ENCODE results near the gene DDAH1.
"Not testable (repeated sequence)": the region's sequence is repeated elsewhere in the genome, so short reads cannot be mapped to it uniquely, and the experiment has no call there.

Gene DDAH1

GRCh38 chr1:85359874-85360721 lies 104.9 kb downstream of the DDAH1 start:
- no peak for DNase-seq (ENCODE audit: low read depth)

GRCh38 chr1:85358702-85359438 lies 106.1 kb downstream of the DDAH1 start:
- no peak for DNase-seq (ENCODE audit: low read depth)

- DNase-seq (ENCODE audit: low read depth), result no peak
Measured at GRCh38 chr1:85357817-85358216, 107.1 kb downstream of the DDAH1 start.

- no peak for DNase-seq (ENCODE audit: low read depth)
Measured at GRCh38 chr1:85356130-85356529, 108.8 kb downstream of the DDAH1 start.

DNA sequence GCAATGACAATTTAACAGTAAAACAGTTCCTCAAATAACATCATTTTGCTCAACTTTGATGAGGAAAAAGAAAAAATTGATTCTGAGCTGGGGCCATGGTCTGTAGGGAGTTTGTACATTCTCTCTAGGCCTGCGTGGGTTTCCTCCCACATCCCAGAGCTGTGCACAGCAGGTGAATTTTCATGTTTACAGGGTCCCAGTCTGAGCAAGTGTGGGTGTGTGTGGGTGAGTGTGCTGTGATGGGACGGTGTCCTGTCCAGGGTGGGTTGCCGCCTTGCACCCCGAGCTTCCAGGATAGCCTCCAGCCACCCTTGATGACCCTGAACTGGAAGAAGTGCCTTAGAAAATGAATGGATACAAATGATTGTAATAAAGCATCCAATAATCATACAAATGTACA lies 112.9 kb downstream of the DDAH1 start:
- DNase-seq (ENCODE audit: low read depth), result no peak

- DNase-seq (ENCODE audit: low read depth), result no peak
Measured at GRCh38 chr1:85351202-85351828, 113.6 kb downstream of the DDAH1 start.

DNA sequence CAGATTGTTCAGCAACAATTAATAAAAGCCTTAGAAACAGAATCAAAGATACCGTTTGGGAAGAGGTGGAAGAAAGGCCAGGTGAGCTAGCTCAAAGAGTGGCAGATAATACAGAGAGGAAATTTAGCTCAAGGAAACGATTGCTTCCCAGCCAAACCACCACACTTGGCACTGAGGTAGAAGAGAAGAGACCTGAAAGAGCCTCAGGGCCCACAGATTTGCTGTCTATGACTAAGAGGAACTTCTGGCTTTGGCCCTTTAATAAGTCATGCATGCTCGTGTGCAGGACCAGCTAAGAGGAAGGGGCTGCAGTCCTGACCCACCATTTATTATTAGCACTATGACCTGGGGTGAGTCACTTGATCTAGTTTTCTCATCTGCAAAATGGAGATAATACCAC lies 115.7 kb downstream of the DDAH1 start:
- no peak for DNase-seq (ENCODE audit: low read depth)

- DNase-seq (ENCODE audit: low read depth), result no peak
Measured at GRCh38 chr1:85347908-85348307, 117.1 kb downstream of the DDAH1 start.

DNA sequence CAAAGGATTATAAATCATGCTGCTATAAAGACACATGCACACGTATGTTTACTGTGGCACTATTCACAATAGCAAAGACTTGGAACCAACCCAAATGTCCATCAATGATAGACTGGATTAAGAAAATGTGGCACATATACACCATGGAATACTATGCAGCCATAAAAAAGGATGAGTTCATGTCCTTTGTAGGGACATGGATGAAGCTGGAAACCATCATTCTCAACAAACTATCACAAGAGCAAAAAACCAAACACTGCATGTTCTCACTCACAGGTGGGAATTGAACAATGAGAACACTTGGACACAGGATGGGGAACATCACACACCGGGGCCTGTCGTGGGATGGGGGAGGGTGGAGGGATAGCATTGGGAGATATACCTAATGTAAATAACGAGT lies 117.7 kb downstream of the DDAH1 start:
- DNase-seq (ENCODE audit: low read depth), result not testable (repeated sequence)

- no peak for DNase-seq (ENCODE audit: low read depth)
Measured at GRCh38 chr1:85344256-85344694, 120.7 kb downstream of the DDAH1 start.

- no peak for DNase-seq (ENCODE audit: low read depth)
Measured at GRCh38 chr1:85343612-85344255, 121.2 kb downstream of the DDAH1 start.

GRCh38 chr1:85343213-85343611 lies 121.7 kb downstream of the DDAH1 start:
- DNase-seq (ENCODE audit: low read depth), result no peak

DNA sequence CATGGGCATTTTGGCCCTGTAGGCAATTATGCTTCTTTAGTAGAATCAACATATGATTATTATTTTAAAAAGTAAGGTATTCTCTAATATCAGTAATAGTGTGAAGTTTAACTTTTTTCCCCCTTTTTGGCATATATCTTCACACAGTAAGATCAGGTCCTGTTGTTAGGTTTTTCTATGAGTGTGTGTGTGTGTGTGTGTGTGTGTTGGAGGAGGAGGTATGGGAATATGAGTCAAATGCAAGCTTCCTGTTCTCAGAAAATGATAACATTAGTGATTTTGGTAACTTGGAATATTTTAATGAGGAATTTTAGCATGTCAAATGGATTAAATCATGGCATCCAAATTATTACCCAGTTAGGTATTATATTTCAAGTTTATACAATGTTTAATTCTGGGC lies 122.8 kb downstream of the DDAH1 start:
- no peak for DNase-seq (ENCODE audit: low read depth)

GRCh38 chr1:85340427-85340826 lies 124.5 kb downstream of the DDAH1 start:
- DNase-seq (ENCODE audit: low read depth), result no peak

DNA sequence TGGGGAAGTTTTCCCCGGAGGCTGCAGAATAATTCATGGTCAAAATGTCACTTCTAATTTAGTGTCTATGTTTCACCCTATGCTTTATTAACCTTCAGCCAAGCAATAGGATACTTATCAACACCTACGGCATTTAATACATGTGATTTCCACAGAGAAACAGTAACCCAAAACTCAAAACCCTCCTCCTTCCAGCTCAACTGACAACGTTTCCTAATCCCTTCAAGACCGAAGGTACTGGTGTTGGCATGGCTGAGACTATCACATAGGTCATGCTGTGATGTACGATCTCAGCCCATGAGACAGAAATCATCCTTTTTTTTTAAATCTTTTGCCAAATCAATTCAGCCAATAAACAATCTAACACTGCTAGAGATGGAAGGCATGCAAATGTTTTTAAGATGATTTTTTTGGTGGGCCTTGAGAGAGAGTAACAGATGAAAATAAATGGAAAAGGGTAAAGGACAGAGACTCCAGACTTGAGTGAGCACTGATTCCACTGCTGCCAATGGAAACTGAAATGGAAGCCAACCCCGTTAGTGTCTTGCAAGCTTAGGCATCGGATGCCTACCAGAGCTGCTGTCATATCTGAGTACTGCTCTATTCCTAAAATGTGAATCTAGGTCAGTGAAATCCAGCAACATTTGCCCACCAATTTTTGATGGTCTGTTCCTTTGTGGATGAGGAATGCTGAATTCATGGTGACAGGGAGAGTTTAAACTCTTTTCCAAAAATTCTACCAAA lies 125.1 kb downstream of the DDAH1 start:
- no peak for DNase-seq (ENCODE audit: low read depth)

DNA sequence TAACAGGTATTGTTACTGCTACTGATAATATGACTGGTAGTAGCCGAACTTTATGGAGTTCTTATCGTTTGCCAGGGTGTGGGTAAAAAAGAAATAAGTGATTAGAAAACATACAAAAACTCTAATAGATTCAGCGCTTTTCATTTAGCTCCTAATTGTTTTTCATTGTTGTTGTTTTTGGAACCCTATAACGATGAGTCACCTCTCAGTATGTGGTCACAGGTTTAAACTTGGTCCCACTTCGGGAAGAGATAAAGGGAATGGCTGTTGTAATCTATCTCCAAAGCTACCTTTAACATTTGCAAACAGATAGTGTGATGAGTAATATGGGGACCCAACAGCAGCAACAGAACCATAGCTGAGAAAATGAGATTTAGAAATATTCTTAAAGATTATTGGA lies 125.9 kb downstream of the DDAH1 start:
- no peak for DNase-seq (ENCODE audit: low read depth)

DNA sequence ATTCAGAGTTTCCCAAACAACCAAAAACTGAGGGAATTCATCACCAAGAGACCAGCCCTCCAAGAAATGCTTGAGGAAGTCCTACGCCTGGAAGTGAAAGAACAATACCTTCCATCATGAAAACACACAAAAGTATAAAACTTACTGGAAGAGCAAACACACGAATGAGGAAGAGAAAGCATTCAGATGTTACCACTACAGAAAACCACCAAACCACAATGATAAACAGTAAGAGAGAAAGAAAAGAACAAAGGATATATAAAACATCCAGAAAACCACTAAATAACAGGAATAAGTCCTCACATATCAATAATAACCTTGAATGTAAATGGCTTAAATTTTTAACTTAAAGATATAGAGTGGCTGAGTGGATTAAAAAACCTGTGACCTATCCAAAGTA lies 130.0 kb downstream of the DDAH1 start:
- no peak for DNase-seq (ENCODE audit: low read depth)

- no peak for DNase-seq (ENCODE audit: low read depth)
Measured at GRCh38 chr1:85333186-85333585, 131.8 kb downstream of the DDAH1 start.

GRCh38 chr1:85332575-85332974 lies 132.4 kb downstream of the DDAH1 start:
- no peak for DNase-seq (ENCODE audit: low read depth)

- DNase-seq (ENCODE audit: low read depth), result no peak
Measured at GRCh38 chr1:85330711-85331290, 134.2 kb downstream of the DDAH1 start.

DNA sequence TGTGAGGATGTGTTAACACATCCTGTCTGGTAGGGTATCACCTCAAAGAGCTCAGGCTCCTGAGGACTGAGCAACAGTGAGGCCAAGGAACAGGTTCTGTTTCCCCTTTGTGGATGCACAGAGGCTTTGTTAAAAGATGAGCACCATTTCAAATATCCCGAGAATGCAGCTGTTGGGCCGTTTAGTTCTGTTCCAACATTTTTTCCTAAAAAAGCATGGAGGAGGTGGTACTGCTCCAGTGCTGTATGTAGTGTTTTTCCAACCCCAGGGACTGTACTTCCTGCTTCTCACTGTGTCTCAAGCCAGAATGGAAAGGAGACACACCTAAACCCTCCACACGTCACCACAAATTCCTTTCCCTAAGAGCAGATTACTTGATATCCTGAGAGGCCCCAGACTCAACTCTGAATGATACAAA lies 134.7 kb downstream of the DDAH1 start:
- DNase-seq (ENCODE audit: low read depth), result no peak

Data from T follicular helper cell (primary cell).